ENCODE results near the gene SEC61A1.
A peak's percentile ranks its signal among the peaks of the same experiment; 100 is the strongest.

Gene SEC61A1

DNA sequence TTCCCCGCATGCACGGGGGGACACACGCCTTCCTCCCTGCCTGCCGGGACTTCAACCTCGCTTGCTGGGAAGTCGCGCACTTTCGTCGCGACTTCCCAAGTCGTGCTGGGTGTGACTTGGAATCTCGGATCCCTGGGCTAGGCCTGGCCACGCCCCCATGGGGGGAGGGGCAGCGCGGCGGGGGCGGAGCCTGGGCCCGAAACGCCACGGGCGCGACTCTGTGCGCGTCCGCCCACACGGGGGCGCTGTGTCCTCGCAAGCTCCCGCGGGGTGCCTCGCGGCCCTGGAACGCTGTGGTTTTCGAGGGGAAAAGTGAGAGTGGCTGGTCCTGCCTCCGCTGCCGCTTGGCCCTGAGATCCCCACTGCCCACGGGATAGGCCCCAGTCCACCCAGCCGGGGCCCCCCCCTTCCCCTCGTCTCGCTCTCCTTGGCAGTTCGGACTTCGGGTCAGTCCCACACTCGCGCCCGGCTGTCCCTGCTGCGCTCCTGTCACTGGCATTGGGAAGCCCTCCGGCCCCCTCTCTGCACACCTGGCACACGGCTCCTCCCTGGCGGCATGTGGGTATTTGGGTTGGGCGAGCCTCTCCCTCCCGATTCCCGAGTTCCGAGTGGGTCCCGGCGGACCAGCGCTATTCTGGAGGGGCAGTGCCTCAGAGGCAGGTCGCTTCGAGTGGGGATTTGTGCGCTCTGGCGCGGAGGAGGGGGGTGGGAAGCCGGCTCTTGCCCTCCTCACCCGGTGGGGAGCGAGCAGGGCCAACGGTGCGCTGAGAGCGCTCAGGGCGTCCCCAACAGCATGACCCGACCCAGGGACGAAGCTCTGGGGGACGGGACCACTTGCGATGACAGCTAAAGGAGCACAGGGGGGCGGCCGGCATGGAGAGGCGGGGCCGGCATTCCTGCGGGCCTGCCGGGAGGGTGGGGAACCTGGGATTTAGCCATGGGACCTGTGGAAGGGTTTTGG, 23.6 kb downstream of the SEC61A1 start:
- Histone ChIP-seq H3K27ac (no peak overlapping the region), H4K20me1 (ENCODE audit: insufficient read depth) (no peaks in the 10 kb centered on the region)

DNA sequence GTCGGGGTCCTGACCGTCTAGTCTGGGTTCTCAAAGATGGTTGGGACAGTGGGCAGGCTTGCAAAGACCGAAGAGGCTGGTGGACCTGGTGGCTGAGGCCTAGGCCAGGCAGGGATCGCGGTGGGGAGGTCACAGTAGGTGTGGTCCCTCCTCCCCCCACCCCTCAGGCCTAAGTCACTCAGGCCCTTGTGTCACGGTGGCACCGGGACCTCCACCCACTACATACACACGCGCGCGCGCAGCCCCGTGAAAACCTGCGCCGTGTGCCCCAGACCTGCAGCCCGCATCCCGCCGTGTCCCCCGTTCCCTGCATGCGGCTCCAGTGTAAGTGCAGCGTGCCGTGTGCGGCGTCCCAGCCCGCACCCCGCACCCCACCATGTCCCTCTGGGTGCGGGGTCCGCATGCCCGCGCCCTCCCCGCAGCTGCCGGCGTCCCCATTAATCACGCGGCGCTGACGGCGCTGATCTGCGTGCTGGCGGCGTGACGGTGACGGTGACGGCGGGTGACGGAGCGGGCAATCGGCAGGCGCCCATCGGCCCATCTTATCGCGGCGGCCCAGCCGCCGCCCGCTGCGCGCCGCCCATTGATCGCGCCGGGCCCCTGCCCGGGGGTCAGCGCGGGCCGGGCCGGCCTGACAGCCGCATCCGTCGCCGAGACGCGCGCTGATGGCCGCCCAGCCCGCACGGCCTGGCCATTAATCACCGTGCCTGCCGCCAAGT, 24.4 kb downstream of the SEC61A1 start:
- Histone ChIP-seq H3K4me3 (IDR thresholded peaks at IDR 0.05; ENCODE audit: insufficient read depth, low read depth, low read length) (no peak overlapping the region), H3K36me3 (ENCODE audit: insufficient read depth) (no peaks in the 10 kb centered on the region)

More for the DNA sequence above, 23.6 kb downstream of the SEC61A1 start:
- Histone ChIP-seq H3K36me3 (ENCODE audit: insufficient read depth) (no peaks in the 10 kb centered on the region), H3K4me1 (ENCODE audit: low read depth, poor library complexity, severe bottlenecking) (peaks cover 3% of the 10 kb centered on the region), H3K27me3 (ENCODE audit: insufficient read depth, low read depth) (no peaks in the 10 kb centered on the region), H3K4me2 (no peak overlapping the region), H3K79me2 (ENCODE audit: insufficient read depth, low read depth) (no peaks in the 10 kb centered on the region), H2AFZ (ENCODE audit: low read depth) (no peak overlapping the region), H3K9ac (no peak overlapping the region), H3K4me3 (IDR thresholded peaks at IDR 0.05; ENCODE audit: insufficient read depth, low read depth, low read length) (no peak overlapping the region)
- TF ChIP-seq, protein P1, sequence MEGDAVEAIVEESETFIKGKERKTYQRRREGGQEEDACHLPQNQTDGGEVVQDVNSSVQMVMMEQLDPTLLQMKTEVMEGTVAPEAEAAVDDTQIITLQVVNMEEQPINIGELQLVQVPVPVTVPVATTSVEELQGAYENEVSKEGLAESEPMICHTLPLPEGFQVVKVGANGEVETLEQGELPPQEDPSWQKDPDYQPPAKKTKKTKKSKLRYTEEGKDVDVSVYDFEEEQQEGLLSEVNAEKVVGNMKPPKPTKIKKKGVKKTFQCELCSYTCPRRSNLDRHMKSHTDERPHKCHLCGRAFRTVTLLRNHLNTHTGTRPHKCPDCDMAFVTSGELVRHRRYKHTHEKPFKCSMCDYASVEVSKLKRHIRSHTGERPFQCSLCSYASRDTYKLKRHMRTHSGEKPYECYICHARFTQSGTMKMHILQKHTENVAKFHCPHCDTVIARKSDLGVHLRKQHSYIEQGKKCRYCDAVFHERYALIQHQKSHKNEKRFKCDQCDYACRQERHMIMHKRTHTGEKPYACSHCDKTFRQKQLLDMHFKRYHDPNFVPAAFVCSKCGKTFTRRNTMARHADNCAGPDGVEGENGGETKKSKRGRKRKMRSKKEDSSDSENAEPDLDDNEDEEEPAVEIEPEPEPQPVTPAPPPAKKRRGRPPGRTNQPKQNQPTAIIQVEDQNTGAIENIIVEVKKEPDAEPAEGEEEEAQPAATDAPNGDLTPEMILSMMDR (conservative IDR thresholded peaks at IDR 0.05; ENCODE audit: low read depth, low read length): peak; percentile 34; the same call in 1 of the 2 replicates

DNA sequence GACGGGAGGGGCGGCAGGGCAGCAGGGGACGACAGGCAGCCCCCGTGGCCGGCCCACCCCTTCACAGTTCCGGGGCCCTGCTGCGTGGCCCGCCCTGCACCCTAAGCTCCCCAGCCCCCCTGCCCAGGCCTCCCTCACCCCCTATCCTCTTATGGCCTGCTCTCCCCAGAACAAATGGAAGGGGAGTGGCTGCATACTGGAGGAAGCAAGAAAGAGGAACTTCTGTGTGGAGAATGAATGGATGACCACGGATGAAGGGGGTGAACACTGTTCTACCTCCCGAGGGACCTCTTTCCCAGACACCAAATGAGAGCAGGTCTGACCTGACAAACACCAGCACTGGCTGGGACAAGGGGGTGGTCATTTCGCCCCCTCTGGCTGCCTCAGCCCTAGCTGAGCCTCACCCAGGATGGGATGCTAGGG, 25.0 kb downstream of the SEC61A1 start:
- Histone ChIP-seq H3K27ac (no peak overlapping the region), H3K27me3 (ENCODE audit: insufficient read depth, low read depth) (no peaks in the 10 kb centered on the region), H3K4me2 (no peak overlapping the region), H3K4me1 (ENCODE audit: low read depth, poor library complexity, severe bottlenecking) (peaks cover 7% of the 10 kb centered on the region), H3K79me2 (ENCODE audit: insufficient read depth, low read depth) (no peaks in the 10 kb centered on the region), H3K36me3 (ENCODE audit: insufficient read depth) (no peaks in the 10 kb centered on the region), H4K20me1 (ENCODE audit: insufficient read depth) (no peaks in the 10 kb centered on the region), H3K9ac (no peak overlapping the region), H3K4me3 (IDR thresholded peaks at IDR 0.05; ENCODE audit: insufficient read depth, low read depth, low read length) (no peak overlapping the region), H2AFZ (ENCODE audit: low read depth) (no peak overlapping the region)
- TF ChIP-seq, protein P1 (conservative IDR thresholded peaks at IDR 0.05; ENCODE audit: low read depth, low read length): no peak

More for the DNA sequence above, 24.4 kb downstream of the SEC61A1 start:
- TF ChIP-seq, protein P1 (conservative IDR thresholded peaks at IDR 0.05; ENCODE audit: low read depth, low read length): no peak
- no peak overlapping the region for H2AFZ ChIP-seq (ENCODE audit: low read depth)
- H4K20me1 ChIP-seq (ENCODE audit: insufficient read depth): no peaks in the 10 kb centered on the region
- H3K27me3 ChIP-seq (ENCODE audit: insufficient read depth, low read depth): no peaks in the 10 kb centered on the region
- H3K27ac ChIP-seq: no peak overlapping the region
- no peak overlapping the region for H3K9ac ChIP-seq
- no peak overlapping the region for H3K4me2 ChIP-seq
- no peaks in the 10 kb centered on the region for H3K79me2 ChIP-seq (ENCODE audit: insufficient read depth, low read depth)
- peaks cover 7% of the 10 kb centered on the region for H3K4me1 ChIP-seq (ENCODE audit: low read depth, poor library complexity, severe bottlenecking)

DNA sequence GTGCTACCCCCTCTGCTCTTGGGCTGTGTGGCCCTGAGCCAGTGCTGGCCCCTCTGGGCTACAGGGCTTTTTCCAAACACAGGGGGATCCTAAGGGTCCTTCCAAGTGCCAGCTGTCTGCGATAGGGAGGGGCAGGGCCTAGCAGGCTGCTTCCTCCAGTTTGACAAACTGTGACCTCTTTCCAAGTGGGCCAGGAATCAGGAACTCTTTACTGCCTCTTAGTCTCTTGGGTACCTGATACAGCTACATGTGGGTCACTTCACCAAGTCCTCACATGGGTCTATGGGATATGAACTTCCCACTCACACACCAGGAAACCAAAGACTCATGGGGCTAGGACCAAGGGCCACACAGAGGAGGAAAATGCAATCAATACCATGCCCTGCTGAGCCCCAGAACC, 25.4 kb downstream of the SEC61A1 start:
- H3K27ac ChIP-seq: no peak overlapping the region
- no peak overlapping the region for H3K4me3 ChIP-seq (IDR thresholded peaks at IDR 0.05; ENCODE audit: insufficient read depth, low read depth, low read length)
- no peaks in the 10 kb centered on the region for H4K20me1 ChIP-seq (ENCODE audit: insufficient read depth)

More for the DNA sequence above, 25.4 kb downstream of the SEC61A1 start:
- Histone ChIP-seq H3K4me2 (no peak overlapping the region), H2AFZ (ENCODE audit: low read depth) (no peak overlapping the region), H3K27me3 (ENCODE audit: insufficient read depth, low read depth) (no peaks in the 10 kb centered on the region), H3K9ac (no peak overlapping the region), H3K4me1 (ENCODE audit: low read depth, poor library complexity, severe bottlenecking) (peaks cover 7% of the 10 kb centered on the region), H3K36me3 (ENCODE audit: insufficient read depth) (no peaks in the 10 kb centered on the region), H3K79me2 (ENCODE audit: insufficient read depth, low read depth) (no peaks in the 10 kb centered on the region)
- TF ChIP-seq, protein P1 (conservative IDR thresholded peaks at IDR 0.05; ENCODE audit: low read depth, low read length): no peak

Measured in KMS-11 (cell line).